ENCODE measurements around the gene UBE4A.

UBE4A gene

DNA sequence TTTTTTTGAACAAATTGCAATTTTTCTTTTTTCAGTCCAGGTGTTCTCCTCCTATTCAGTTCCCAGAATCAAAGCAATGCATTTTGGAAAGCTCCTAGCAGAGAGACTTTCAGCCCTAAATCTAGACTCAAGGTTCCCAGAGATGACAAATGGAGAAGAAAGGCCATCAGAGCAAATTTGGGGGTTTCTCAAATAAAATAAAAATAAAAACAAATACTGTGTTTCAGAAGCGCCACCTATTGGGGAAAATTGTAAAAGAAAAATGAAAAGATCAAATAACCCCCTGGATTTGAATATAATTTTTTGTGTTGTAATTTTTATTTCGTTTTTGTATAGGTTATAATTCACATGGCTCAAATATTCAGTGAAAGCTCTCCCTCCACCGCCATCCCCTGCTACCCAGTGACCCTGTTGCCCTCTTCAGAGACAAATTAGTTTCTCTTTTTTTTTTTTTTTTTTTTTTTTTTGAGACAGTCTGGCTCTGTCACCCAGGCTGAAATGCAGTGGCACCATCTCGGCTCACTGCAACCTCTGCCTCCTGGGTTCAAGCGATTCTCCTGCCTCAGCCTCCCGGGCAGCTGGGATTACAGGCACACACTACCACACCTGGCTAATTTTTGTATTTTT, 6.2 kb upstream of the UBE4A start:
- in situ Hi-C loops (cut with HindIII; ENCODE audit: low pct_unique_long_range_greater_than_20kb, low sequenced_read_pairs), result no loop called here
- no peak for TF ChIP-seq JUND (IDR thresholded peaks at IDR 0.05; ENCODE audit: low read depth)
- peak in 1 of 2 experiments; percentile 41 for DNase-seq (ENCODE audit: low read depth in 1 of 2, low spot score in 1 of 2)

DNA sequence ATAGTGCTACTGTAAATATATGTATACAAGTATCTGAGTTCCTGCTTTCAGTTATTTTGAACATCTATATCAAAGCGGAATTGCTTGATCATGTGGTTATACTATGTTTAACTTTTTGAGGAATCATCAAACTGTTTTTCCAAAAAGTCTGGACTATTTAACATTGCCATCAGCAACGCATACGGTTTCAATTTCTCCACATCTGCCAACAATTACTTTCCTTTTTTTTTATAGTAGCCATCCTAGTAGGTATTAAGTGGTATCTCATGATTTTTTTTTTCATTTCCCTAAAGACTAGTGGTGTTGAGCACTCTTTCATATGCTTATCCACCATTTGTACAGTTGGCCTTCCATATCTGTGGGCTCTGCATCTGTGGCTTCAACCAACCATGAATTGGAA, 1.3 kb upstream of the UBE4A start:
- no peak for DNase-seq (ENCODE audit: low read depth in 1 of 2, low spot score in 1 of 2)
- TF ChIP-seq JUND (IDR thresholded peaks at IDR 0.05; ENCODE audit: low read depth), result no peak
- in situ Hi-C loops (cut with HindIII; ENCODE audit: low pct_unique_long_range_greater_than_20kb, low sequenced_read_pairs), result no loop called here

DNA sequence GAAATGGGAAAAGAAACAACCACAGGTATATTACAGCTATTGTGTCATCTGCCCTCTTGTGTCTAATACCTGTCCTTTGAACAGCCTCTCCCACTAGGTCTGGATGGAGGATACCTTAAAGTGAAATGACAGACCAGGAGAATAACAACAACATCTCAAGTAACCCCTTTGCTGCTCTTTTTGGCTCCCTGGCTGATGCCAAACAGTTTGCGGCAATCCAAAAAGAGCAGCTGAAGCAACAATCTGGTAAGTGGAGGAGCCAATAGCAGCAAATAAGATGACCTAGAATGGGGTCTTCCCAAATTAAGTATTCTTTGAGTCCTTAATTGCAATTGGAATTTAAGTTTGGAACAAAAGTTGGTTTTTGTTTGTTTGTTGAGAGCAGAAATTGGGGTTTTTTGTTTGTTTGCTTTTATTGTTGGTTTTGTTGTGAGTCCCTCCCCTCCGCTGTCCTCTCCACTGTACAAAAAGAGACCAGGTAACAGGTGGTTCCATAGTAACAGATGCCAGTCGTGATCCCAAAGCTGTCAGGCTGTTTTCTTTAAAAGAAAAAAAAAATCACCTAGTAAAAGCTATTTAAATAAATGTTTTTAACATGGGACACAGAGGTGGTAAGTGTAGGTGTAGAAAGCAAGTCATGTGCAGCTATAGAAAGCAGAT, 5.7 kb downstream of the UBE4A start:
- no peak for TF ChIP-seq JUND (IDR thresholded peaks at IDR 0.05; ENCODE audit: low read depth)
- in situ Hi-C loops (cut with HindIII; ENCODE audit: low pct_unique_long_range_greater_than_20kb, low sequenced_read_pairs), result no loop called here
- no peak for DNase-seq (ENCODE audit: low read depth in 1 of 2, low spot score in 1 of 2)

DNA sequence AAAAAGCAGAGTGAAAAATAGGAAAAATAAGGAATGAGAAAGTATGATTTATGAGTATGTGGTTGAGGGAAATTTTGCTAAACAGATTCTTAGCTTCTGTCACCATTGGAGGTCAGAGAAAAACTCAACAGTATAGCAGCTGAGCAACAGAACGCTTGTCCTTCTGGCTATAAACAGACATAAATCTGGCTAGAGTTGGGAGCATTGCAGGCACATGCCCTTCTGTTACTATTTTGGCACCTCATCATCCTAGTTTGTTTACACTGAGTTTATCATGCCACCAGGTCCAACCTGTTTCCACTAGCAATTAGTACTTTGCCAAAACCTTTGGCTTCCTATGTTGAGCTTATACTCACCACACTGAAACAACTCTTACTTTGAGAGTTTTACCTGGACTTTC, 6.9 kb downstream of the UBE4A start:
- in situ Hi-C loops (cut with HindIII; ENCODE audit: low pct_unique_long_range_greater_than_20kb, low sequenced_read_pairs), result no loop called here
- TF ChIP-seq JUND (IDR thresholded peaks at IDR 0.05; ENCODE audit: low read depth), result no peak
- peak in 1 of 2 experiments; percentile 75 for DNase-seq (ENCODE audit: low read depth in 1 of 2, low spot score in 1 of 2)

DNA sequence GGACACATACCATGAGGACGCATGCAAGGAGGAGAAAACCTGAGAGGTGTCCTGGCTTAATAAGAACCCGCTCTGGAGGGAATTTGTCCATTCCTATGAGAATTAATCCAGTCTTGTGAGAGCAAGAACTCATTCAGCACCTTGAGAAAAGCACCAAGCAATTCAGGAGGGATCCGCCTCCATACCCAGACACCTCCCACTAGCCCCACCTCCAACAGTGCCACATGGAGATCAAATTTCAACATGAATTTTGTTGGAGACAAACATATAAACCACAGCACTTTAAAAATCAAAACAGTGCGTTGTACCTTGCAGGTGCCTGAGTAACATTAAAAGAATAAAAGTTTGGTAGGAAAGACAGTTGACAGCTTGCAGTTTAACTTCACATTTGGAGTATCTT, 11.4 kb downstream of the UBE4A start:
- DNase-seq (ENCODE audit: low read depth in 1 of 2, low spot score in 1 of 2), result peak in 1 of 2 experiments; percentile 69
- in situ Hi-C loops (cut with HindIII; ENCODE audit: low pct_unique_long_range_greater_than_20kb, low sequenced_read_pairs), result no loop called here
- TF ChIP-seq JUND (IDR thresholded peaks at IDR 0.05; ENCODE audit: low read depth), result no peak

DNA sequence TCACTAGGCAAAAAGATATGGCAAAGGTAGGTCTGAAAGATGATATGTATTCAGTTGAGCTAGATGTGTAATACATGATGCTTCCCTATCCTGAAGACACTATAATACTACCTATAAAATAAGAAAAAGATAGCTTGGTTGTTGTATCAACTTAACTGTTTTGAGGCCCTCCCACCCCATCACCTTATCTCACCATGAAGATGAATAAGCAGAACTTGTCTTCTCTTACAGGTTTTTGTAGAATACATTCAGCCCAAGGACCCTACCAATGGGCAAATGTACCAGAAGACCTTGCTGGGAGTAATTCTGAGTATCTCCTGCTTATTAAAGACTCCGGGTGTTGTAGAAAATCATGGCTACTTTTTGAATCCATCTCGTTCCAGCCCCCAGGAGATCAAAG, 13.9 kb downstream of the UBE4A start:
- no peak for TF ChIP-seq JUND (IDR thresholded peaks at IDR 0.05; ENCODE audit: low read depth)
- in situ Hi-C loops (cut with HindIII; ENCODE audit: low pct_unique_long_range_greater_than_20kb, low sequenced_read_pairs), result no loop called here
- DNase-seq (ENCODE audit: low read depth in 1 of 2, low spot score in 1 of 2), result no peak

DNA sequence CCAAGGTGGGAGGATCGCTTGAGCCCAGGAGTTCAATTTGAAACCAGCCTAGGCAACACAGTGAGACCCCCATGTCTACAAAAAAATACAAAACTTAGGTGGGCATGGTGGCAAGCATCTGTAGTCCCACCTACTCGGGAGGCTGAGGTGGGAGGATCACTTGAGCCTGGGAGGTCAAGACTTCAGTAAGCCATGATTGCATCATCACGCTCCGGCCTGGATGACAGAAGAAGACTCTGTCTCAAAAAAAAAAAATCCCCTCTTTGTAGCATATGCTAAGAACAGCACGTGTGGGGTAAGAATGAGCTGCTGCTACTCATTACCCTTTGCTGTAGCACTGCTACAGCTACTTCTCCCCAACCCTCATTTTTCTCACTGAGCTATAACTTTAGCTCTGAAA, 14.5 kb downstream of the UBE4A start:
- DNase-seq (ENCODE audit: low read depth in 1 of 2, low spot score in 1 of 2), result no peak
- TF ChIP-seq JUND (IDR thresholded peaks at IDR 0.05; ENCODE audit: low read depth), result no peak
- in situ Hi-C loops (cut with HindIII; ENCODE audit: low pct_unique_long_range_greater_than_20kb, low sequenced_read_pairs), result no loop called here

DNA sequence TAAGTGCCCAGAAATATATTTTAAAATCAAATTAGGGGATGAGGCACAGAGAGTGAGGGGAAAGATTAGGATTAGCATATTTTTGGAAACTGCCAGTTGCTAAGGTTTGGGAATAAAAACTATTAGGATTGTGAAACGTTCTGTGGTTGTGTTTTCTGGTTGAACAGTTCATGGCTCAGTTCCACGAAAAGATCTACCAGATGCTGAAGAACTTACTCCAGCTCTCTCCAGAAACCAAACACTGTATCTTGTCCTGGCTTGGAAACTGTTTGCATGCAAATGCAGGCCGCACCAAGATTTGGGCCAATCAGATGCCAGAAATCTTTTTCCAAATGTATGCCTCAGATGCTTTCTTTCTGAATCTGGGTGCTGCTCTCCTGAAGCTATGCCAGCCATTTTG, 15.3 kb downstream of the UBE4A start:
- TF ChIP-seq JUND (IDR thresholded peaks at IDR 0.05; ENCODE audit: low read depth), result no peak
- in situ Hi-C loops (cut with HindIII; ENCODE audit: low pct_unique_long_range_greater_than_20kb, low sequenced_read_pairs), result no loop called here
- no peak for DNase-seq (ENCODE audit: low read depth in 1 of 2, low spot score in 1 of 2)

DNA sequence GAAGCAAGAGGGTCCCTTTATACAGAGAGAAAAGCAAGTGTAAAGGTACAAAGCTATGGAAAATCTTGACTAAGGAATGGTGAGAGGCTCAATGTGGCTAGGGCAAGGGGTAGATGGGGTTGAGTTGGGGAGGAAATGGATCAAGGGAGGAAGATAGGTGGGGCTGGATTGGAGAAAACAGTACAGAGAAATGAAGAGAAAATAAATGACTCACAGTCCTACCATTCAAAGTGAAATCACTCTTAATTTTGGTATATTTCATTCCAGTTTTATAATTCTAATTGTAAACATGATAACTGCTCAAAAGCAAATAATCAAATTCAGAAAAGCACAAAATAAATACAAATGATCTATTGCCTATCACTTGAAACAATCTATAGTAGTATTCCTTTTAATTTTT, 16.6 kb downstream of the UBE4A start:
- no peak for TF ChIP-seq JUND (IDR thresholded peaks at IDR 0.05; ENCODE audit: low read depth)
- in situ Hi-C loops (cut with HindIII; ENCODE audit: low pct_unique_long_range_greater_than_20kb, low sequenced_read_pairs), result no loop called here
- DNase-seq (ENCODE audit: low read depth in 1 of 2, low spot score in 1 of 2), result no peak

DNA sequence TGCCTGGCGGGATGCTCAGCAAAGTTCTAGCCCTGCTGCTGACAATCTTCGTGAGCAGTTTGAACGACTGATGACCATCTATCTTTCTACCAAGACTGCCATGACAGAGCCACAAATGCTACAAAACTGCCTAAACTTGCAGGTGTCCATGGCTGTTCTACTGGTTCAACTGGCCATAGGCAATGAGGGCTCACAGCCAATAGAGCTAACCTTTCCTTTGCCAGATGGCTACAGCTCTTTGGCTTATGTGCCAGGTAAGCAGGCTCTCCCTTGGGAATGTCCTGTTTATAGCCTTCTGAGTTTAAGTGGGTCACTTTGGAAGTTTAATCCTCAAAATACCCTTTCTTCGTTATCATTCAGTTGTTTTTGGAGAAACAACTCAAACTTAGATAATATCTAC, 20.1 kb downstream of the UBE4A start:
- TF ChIP-seq JUND (IDR thresholded peaks at IDR 0.05; ENCODE audit: low read depth), result no peak
- peak; percentile 25 to 90 for DNase-seq (ENCODE audit: low read depth in 1 of 2, low spot score in 1 of 2)
- in situ Hi-C loops (cut with HindIII; ENCODE audit: low pct_unique_long_range_greater_than_20kb, low sequenced_read_pairs), result no loop called here

DNA sequence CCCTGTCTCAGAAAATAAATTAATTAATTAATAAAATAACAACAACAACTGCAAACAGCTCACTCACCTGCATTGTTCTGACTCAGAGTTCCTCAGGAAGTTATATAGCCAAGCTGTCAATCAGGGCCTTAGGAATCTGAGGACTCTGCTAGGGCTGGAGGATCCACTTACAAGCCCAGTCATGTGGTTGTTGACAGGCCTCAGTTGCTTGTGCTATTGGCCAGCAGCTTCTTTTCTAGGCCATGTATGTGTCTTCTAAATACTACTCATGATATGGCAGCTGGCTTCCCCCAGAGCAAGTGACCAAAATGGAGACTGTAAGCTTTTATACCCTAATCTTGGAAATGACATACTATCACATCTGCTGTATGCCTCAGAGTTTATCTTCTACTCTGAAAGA, 21.2 kb downstream of the UBE4A start:
- TF ChIP-seq JUND (IDR thresholded peaks at IDR 0.05; ENCODE audit: low read depth), result no peak
- peak in 1 of 2 experiments; percentile 64 for DNase-seq (ENCODE audit: low read depth in 1 of 2, low spot score in 1 of 2)
- in situ Hi-C loops (cut with HindIII; ENCODE audit: low pct_unique_long_range_greater_than_20kb, low sequenced_read_pairs), result no loop called here

DNA sequence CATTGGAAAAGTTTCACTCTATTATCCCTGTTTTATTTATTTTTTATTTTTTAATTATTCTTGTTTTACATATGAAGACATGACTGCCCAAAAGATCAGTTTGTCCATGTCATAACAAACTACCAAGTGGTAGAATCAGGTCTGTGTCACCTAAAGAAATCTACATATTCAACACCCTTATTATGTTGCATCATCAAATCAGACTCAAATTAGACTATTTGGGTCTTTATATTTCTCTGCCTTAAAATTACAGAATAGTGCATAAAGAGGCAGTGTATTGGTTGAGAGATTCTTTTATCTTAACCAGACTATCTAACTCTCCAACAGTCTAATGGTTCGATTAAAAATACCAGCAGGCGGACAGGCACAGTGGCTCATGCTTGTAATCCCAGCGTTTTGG, 23.6 kb downstream of the UBE4A start:
- in situ Hi-C loops (cut with HindIII; ENCODE audit: low pct_unique_long_range_greater_than_20kb, low sequenced_read_pairs), result no loop called here

DNA sequence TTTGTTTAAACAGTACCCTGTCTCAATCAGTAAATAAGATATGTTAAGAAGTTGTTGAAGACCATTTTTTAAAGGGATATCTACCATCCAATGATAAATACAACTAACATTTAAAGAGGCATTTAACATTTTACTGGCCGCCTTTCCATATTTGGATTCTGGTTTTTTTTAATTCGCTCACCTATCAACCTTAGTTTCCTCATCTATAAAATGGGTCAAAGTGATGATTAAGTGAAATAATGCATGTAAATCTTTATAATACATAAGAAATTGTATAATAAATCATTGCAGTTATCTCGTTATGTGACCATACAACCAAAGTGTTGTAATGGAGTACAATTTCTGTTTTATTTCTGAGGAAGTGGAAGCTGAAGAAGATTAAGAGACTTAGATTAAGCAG, 24.3 kb downstream of the UBE4A start:
- in situ Hi-C loops (cut with HindIII; ENCODE audit: low pct_unique_long_range_greater_than_20kb, low sequenced_read_pairs), result no loop called here
- no peak for TF ChIP-seq JUND (IDR thresholded peaks at IDR 0.05; ENCODE audit: low read depth)
- no peak for DNase-seq (ENCODE audit: low read depth in 1 of 2, low spot score in 1 of 2)

More for the DNA sequence above, 23.6 kb downstream of the UBE4A start:
- no peak for TF ChIP-seq JUND (IDR thresholded peaks at IDR 0.05; ENCODE audit: low read depth)
- no peak for DNase-seq (ENCODE audit: low read depth in 1 of 2, low spot score in 1 of 2)

DNA sequence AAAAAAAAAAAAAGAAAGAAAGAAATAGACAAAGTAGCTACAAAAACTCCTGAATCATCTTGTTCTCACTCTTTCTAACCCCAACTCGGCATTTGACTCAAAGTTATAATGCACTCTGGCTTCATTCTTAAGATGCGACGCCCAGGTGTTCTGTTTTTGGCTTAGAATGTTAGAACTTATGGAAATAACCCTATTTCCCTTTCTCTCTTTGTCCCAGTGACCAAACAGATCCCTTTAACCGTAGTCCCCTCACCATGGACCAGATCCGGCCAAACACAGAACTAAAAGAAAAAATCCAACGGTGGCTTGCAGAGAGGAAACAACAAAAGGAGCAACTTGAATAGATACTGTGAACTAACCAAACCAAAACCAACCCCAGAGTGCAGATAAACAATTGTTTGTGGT, 36.7 kb downstream of the UBE4A start:
- TF ChIP-seq JUND (IDR thresholded peaks at IDR 0.05; ENCODE audit: low read depth), result no peak
- in situ Hi-C loops (cut with HindIII; ENCODE audit: low pct_unique_long_range_greater_than_20kb, low sequenced_read_pairs), result no loop called here
- no peak for DNase-seq (ENCODE audit: low read depth in 1 of 2, low spot score in 1 of 2)
